Transverse colon (tissue), 4 donors: ENCODE measurements around the gene BCAS4. TPM values are rescaled to one million over a fixed set of nuclear protein-coding genes. Genes with fewer than 3 reads are reported as not detected.

Source experiments
- DNase-seq: peaks from one replicate; pipeline ENCODE4 v3.0.0-alpha.2; 2019
- H3K27ac ChIP-seq, 4 donors: fragments of 200-600 bp; sonication (generic); 2 replicates each; pipeline ENCODE4 v1.5.1; 2016 to 2018; ENCODE audit warnings: inconsistent platforms in 4 of 4
- H3K27me3 ChIP-seq: fragments of 200-600 bp; sonication (generic); 2 replicates; pipeline ENCODE4 v1.5.1; 2017; ENCODE audit warnings: inconsistent platforms
- H3K36me3 ChIP-seq, 4 donors: fragments of 200-600 bp; sonication (generic); 2 replicates each; pipeline ENCODE4 v1.5.1; 2017 to 2019; ENCODE audit warnings: inconsistent platforms in 4 of 4
- H3K4me1 ChIP-seq, 4 donors: fragments of 200-600 bp; sonication (generic); 2 replicates each; pipeline ENCODE4 v1.5.1; 2017 to 2020; ENCODE audit warnings: inconsistent platforms in 4 of 4
- H3K4me3 ChIP-seq, 4 donors: fragments of 200-600 bp; sonication (generic); 1 replicate in 1 of 4; 2 replicates in 3 of 4; pipeline versions ENCODE4 v1.5.1 to v1.6.1; 2017 to 2019; ENCODE audit warnings: inconsistent platforms in 4 of 4
- H3K9me3 ChIP-seq, 2 donors: fragments of 200-600 bp; sonication (generic); 2 replicates each; pipeline ENCODE4 v1.5.1; 2017 to 2019; ENCODE audit warnings: inconsistent platforms in 2 of 2
- EP300 ChIP-seq: sonication (generic); formaldehyde crosslinking; IDR thresholded peaks from one replicate; pipeline ENCODE4 v1.6.1; 2017; ENCODE audit warnings: antibody characterized with exemption, low read depth
- POLR2A ChIP-seq: fragments of 450-650 bp; IDR thresholded peaks from one replicate; pipeline ENCODE4 v1.6.1; 2016; ENCODE audit warnings: antibody characterized with exemption, mild to moderate bottlenecking, moderate library complexity
- POLR2AphosphoS5 ChIP-seq, 3 donors: sonication (generic); formaldehyde crosslinking; IDR thresholded peaks; one replicate each; pipeline ENCODE4 v1.6.1; 2016; ENCODE audit warnings: antibody characterized with exemption in 3 of 3
- WGBS, 2 donors: methylation state at CpG; one replicate each; pipeline ENCODE4 v1.1.5; 2018; ENCODE audit warnings: low coverage in 1 of 2; 5-methylcytosine and 5-hydroxymethylcytosine counted together
- in situ Hi-C, 4 donors: fragments of 200-750 bp; cut with MboI; loops; one replicate each; pipeline versions ENCODE4 v1.15.0 to v1.15.1; 2017; ENCODE audit warnings: low sequenced_read_pairs in 3 of 4, low pct_ligation_motif_present in 1 of 4, low pct_unique_long_range_greater_than_20kb in 1 of 4
- intact Hi-C: fragments of 100-400 bp; cut with DNase I; formaldehyde crosslinking; loops from one replicate; pipeline ENCODE4 v1.15.1; 2023; ENCODE audit warnings: low total_unique reads
- total RNA-seq, 4 donors: library from RNA; depleted of rRNA; stranded (reverse); fragments of >200 nt; gene quantifications; one replicate each; pipeline ENCODE4 v1.1.0, GENCODE V29; 2016
- TF ChIP-seq, protein P1 (sequence below), 5 experiments: fragments of 200-600 bp in 3 of 5; fragments of 450-650 bp in 2 of 5; sonication (generic) in 3 of 5; IDR thresholded peaks; 1 replicate in 2 of 5; 2 replicates in 3 of 5; pipeline ENCODE4 v1.5.1; 2016 to 2017; ENCODE audit warnings: antibody characterized with exemption in 5 of 5, inconsistent platforms in 3 of 5, mild to moderate bottlenecking in 2 of 5, moderate library complexity in 1 of 5

Gene BCAS4
- total RNA-seq, 4 donors from 2014 or later = 3.3 to 16.5 (median 4.0) TPM; not detected in 1

DNA sequence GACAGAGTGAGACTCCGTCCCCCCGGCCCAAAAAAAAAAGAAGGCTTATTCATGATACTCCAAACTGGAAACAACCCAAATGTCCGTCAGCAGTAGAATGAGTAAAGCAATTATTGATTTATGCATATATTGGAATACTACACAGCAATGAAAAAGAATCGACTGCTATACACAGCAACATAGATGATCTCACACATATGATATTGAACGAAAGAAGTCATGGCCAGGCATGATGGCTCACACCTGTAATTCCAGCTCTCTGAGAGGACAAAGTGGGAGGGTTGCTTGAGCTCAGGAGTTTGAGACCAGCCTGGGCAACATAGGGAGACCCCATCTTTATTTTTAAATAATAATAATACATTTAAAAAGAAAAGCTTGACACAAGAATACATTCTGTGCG, 28.5 kb downstream of the BCAS4 start:
- Histone ChIP-seq H3K27me3 (no peaks in the 10 kb centered on the region), H3K9me3 (no peaks in the 10 kb centered on the region), H3K4me1 (peaks cover 0 to 11% (median 3%) of the 10 kb centered on the region in 4 donors), H3K27ac (no peak overlapping the region), H3K36me3 (no peaks in the 10 kb centered on the region), H3K4me3 (no peak overlapping the region)
- WGBS, 2 donors = 95 to 100% methylated on average over 2 to 6 of the region's 6 CpGs
- TF ChIP-seq POLR2AphosphoS5 (IDR thresholded peaks at IDR 0.05) (no peak), EP300 (no peak), POLR2A (no peak)
- TF ChIP-seq, protein P1, sequence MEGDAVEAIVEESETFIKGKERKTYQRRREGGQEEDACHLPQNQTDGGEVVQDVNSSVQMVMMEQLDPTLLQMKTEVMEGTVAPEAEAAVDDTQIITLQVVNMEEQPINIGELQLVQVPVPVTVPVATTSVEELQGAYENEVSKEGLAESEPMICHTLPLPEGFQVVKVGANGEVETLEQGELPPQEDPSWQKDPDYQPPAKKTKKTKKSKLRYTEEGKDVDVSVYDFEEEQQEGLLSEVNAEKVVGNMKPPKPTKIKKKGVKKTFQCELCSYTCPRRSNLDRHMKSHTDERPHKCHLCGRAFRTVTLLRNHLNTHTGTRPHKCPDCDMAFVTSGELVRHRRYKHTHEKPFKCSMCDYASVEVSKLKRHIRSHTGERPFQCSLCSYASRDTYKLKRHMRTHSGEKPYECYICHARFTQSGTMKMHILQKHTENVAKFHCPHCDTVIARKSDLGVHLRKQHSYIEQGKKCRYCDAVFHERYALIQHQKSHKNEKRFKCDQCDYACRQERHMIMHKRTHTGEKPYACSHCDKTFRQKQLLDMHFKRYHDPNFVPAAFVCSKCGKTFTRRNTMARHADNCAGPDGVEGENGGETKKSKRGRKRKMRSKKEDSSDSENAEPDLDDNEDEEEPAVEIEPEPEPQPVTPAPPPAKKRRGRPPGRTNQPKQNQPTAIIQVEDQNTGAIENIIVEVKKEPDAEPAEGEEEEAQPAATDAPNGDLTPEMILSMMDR (IDR thresholded peaks at IDR 0.05) = no peak
- DNase-seq = no peak
- intact Hi-C loops = no loop called here
- in situ Hi-C loops = no loop called here

DNA sequence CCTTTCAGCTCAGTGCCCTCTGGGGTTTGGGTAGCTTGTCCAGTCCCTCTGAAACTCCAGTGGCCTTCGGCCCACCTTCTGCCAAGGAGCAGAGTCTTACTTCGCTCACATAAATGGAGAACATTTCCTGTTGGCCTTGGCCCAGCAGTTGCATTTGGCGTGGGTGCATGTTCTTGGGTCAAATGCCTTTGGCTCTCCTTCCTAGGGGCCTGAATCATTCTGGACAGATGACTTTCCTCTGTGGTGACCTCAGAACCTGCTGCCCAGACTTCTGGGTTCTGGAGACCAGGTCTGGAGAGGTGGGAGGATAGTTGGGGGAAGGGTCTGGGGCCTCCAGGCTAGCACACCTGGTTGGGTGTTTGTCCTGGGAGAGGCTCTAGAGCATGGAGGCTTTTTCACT, 29.3 kb downstream of the BCAS4 start:
- H3K27ac ChIP-seq = peak overlapping the region in 1 of 4 donors; percentile 39
- in situ Hi-C loops = no loop called here
- no peak for DNase-seq

DNA sequence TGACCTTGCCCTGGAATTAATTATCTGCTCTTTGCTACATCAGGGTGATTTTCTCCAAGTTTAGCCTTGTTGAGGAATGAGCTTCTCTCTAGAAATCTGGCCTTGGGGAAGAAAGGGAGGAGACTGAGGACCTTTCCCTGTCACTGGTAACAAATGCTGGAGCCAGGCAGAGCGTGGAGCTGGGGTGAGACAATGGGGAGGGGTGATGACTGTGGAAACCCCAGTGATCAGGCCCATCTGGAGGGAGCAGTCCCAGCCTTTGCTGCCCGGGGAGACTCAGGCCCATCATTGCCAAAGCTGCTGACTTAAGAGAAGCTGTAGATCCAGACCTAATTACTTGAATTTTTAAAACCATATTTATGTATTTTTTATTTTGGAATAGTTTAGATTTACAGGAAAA, 31.3 kb downstream of the BCAS4 start:
- intact Hi-C loops = no loop called here
- in situ Hi-C loops = no loop called here
- no peak for TF ChIP-seq POLR2AphosphoS5 (IDR thresholded peaks at IDR 0.05)
- TF ChIP-seq, protein P1 (IDR thresholded peaks at IDR 0.05) = no peak
- no peaks in the 10 kb centered on the region for H3K27me3 ChIP-seq
- H3K4me3 ChIP-seq = no peak overlapping the region
- H3K9me3 ChIP-seq = no peaks in the 10 kb centered on the region
- H3K4me1 ChIP-seq = peaks cover 0 to 7% (median 3%) of the 10 kb centered on the region in 4 donors
- no peak for DNase-seq
- H3K27ac ChIP-seq = no peak overlapping the region
- 79 to 100% methylated on average over 1 to 2 of the region's 2 CpGs for WGBS, 2 donors
- H3K36me3 ChIP-seq = no peaks in the 10 kb centered on the region

More for the DNA sequence above, 29.3 kb downstream of the BCAS4 start:
- Histone ChIP-seq H3K4me3 (no peak overlapping the region), H3K9me3 (no peaks in the 10 kb centered on the region), H3K36me3 (no peaks in the 10 kb centered on the region), H3K4me1 (peaks cover 0 to 7% (median 3%) of the 10 kb centered on the region in 4 donors), H3K27me3 (no peaks in the 10 kb centered on the region)
- intact Hi-C loops = no loop called here
- 20 to 43% methylated on average over 1 to 3 of the region's 3 CpGs for WGBS, 2 donors
- TF ChIP-seq EP300 = no peak

DNA sequence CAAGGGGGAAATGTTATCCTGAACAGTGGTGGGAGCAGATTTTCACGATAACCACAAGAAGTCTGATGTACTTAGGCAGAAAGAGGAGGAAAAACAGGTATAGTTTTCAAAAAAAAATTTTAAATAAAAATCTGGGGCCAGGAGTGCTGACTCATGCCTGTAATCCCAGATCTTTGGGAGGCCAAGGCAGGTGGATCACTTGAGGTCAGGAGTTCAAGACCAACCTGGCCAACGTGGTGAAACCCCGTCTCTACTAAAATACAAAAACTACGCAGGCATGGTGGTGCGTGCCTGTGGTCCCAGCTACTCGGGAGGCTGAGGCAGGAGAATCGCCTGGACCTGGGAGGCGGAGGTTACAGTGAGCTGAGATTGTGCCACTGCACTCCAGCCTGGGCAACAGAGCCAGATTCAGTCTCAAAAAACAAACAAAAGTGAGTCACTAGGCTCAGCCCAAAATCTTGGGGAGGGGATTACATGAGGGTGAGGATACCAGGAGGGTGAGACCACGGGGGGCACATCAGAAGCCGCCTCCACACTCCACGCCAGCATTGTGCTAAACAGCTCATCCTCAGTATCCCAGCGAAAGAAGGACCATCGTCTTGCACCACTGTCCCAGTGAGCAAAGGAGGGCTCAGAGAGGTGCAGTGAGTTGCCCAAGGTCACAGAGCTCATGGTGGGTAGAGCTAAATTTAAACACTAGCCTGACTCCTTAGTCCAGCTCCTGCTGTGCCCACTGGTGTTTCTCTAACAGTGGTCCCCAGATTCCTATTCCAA, 33.7 kb downstream of the BCAS4 start:
- Histone ChIP-seq H3K36me3 (no peaks in the 10 kb centered on the region), H3K4me1 (peaks cover 0 to 7% (median 3%) of the 10 kb centered on the region in 4 donors), H3K27me3 (no peaks in the 10 kb centered on the region), H3K9me3 (no peaks in the 10 kb centered on the region), H3K27ac (no peak overlapping the region), H3K4me3 (no peak overlapping the region)
- DNase-seq = no peak
- 83 to 89% methylated on average over 6 to 13 of the region's 13 CpGs for WGBS, 2 donors
- intact Hi-C loops = no loop called here
- TF ChIP-seq POLR2AphosphoS5 (IDR thresholded peaks at IDR 0.05) (no peak), EP300 (no peak), POLR2A (no peak)
- TF ChIP-seq, protein P1 (IDR thresholded peaks at IDR 0.05) = no peak
- in situ Hi-C loops = no loop called here
